Esophagus squamous epithelium (tissue), 4 donors: ENCODE results near the gene ANGPTL4.

ENCODE experiments used
- POLR2A ChIP-seq, 4 donors: fragments of 450-650 bp; IDR thresholded peaks; one replicate each; pipeline ENCODE4 v1.6.1; 2017; ENCODE audit warnings: antibody characterized with exemption in 4 of 4, mild to moderate bottlenecking in 4 of 4, moderate library complexity in 3 of 4
- TF ChIP-seq, protein P1 (sequence below), 6 experiments: fragments of 450-650 bp in 4 of 6; fragments of 200-600 bp in 2 of 6; sonication (generic) in 2 of 6; IDR thresholded peaks; one replicate each; pipeline ENCODE4 v1.5.1; 2016 to 2019; ENCODE audit warnings: antibody characterized with exemption in 6 of 6, mild to moderate bottlenecking in 4 of 6, moderate library complexity in 4 of 6

DNA sequence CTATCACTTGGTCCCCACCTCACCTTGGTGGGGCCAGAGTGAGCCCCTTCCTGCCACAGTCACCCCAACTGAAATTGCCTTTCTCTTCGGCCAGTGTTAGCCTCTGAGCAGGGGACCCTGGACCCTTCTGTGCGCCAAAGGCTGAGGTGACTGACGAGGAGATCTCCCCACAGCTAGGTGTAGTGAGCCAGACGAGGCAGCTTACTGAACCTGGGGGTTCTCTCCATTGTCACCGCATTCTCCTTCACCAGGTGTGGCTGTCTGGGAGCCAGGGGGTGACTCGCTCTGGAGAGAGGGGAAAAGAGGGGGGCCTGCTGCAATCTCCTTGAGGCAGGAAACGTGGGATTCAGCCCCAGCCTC, 41.3 kb upstream of the ANGPTL4 start:
- TF ChIP-seq POLR2A (IDR thresholded peaks at IDR 0.05) = no peak
- TF ChIP-seq, protein P1, sequence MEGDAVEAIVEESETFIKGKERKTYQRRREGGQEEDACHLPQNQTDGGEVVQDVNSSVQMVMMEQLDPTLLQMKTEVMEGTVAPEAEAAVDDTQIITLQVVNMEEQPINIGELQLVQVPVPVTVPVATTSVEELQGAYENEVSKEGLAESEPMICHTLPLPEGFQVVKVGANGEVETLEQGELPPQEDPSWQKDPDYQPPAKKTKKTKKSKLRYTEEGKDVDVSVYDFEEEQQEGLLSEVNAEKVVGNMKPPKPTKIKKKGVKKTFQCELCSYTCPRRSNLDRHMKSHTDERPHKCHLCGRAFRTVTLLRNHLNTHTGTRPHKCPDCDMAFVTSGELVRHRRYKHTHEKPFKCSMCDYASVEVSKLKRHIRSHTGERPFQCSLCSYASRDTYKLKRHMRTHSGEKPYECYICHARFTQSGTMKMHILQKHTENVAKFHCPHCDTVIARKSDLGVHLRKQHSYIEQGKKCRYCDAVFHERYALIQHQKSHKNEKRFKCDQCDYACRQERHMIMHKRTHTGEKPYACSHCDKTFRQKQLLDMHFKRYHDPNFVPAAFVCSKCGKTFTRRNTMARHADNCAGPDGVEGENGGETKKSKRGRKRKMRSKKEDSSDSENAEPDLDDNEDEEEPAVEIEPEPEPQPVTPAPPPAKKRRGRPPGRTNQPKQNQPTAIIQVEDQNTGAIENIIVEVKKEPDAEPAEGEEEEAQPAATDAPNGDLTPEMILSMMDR (IDR thresholded peaks at IDR 0.05) = no peak
